ENCODE results near the gene UBE2O.

GRCh38 chr17:76497979-76498875, 45.3 kb upstream of the UBE2O start:
- TF ChIP-seq CTCF (IDR thresholded peaks at IDR 0.05) (no peak), EP300 (IDR thresholded peaks at IDR 0.05) (no peak)

Measured in upper lobe of left lung (tissue), 4 donors.